H9 (cell line): ENCODE results near the gene JARID2. TPM values are rescaled to one million over a fixed set of nuclear protein-coding genes. Genes with fewer than 3 reads are reported as not detected.

Source experiments
- DNase-seq: peaks from one replicate; pipeline ENCODE4 v3.0.0-alpha.2; 2017
- H2AFZ ChIP-seq: one replicate; pipeline ENCODE4 v1.6.1; 2013; ENCODE audit warnings: mild to moderate bottlenecking, low read length, control low read depth, moderate library complexity
- H2AK5ac ChIP-seq: 2 replicates; pipeline ENCODE4 v1.6.1; 2013; ENCODE audit warnings: low read length, control low read depth, mixed read lengths; ENCODE audit not compliant: insufficient read length
- H2BK120ac ChIP-seq: one replicate; pipeline ENCODE4 v1.6.1; 2013; ENCODE audit warnings: low read depth, mild to moderate bottlenecking, low read length, control low read depth, inconsistent platforms; ENCODE audit not compliant: poor library complexity, severe bottlenecking
- H2BK12ac ChIP-seq: 2 replicates; pipeline ENCODE4 v1.6.1; 2013; ENCODE audit warnings: low read length, control low read depth, mixed read lengths, low read depth; ENCODE audit not compliant: insufficient read length
- H2BK15ac ChIP-seq: 2 replicates; pipeline ENCODE4 v1.6.1; 2013; ENCODE audit warnings: low read depth, low read length, control low read depth
- H2BK20ac ChIP-seq: one replicate; pipeline ENCODE4 v1.6.1; 2013; ENCODE audit warnings: low read depth, mild to moderate bottlenecking, low read length, control low read depth, inconsistent platforms; ENCODE audit not compliant: poor library complexity, severe bottlenecking
- H2BK5ac ChIP-seq: 2 replicates; pipeline ENCODE4 v1.6.1; 2013; ENCODE audit warnings: low read length, control low read depth, mixed read lengths; ENCODE audit not compliant: insufficient read length
- H3K14ac ChIP-seq: 2 replicates; pipeline ENCODE4 v1.6.1; 2013; ENCODE audit warnings: low read length, control low read depth; ENCODE audit not compliant: insufficient read depth
- H3K18ac ChIP-seq: 2 replicates; pipeline ENCODE4 v1.6.1; 2013; ENCODE audit warnings: low read depth, mild to moderate bottlenecking, mixed read lengths, low read length, control low read depth; ENCODE audit not compliant: insufficient read length
- H3K23ac ChIP-seq: 2 replicates; pipeline ENCODE4 v1.6.1; 2013; ENCODE audit warnings: low read length, control low read depth, mixed read lengths, low read depth; ENCODE audit not compliant: insufficient read length
- H3K23me2 ChIP-seq: 2 replicates; pipeline ENCODE4 v1.6.1; 2013; ENCODE audit warnings: low read depth, mild to moderate bottlenecking, mixed read lengths, low read length, control low read depth; ENCODE audit not compliant: insufficient read length, poor library complexity, severe bottlenecking
- H3K27ac ChIP-seq: 2 replicates; pipeline ENCODE4 v1.5.1; 2013; ENCODE audit warnings: low read length, control low read depth, mixed read lengths, low read depth; ENCODE audit not compliant: insufficient read length
- H3K27me3 ChIP-seq: 2 replicates; pipeline ENCODE4 v1.6.1; 2013; ENCODE audit warnings: low read length, control low read depth, inconsistent platforms; ENCODE audit not compliant: insufficient read depth
- H3K4ac ChIP-seq: 2 replicates; pipeline ENCODE4 v1.6.1; 2013; ENCODE audit warnings: low read depth, mild to moderate bottlenecking, control low read depth, inconsistent platforms, low read length, moderate library complexity
- H3K4me1 ChIP-seq: 2 replicates; pipeline ENCODE4 v1.6.1; 2013; ENCODE audit warnings: low read length, control low read depth, inconsistent platforms; ENCODE audit not compliant: insufficient read depth
- H3K4me2 ChIP-seq: 2 replicates; pipeline ENCODE4 v1.6.1; 2013; ENCODE audit warnings: low read length, control low read depth, mixed read lengths; ENCODE audit not compliant: insufficient read length, insufficient read depth
- H3K56ac ChIP-seq: 2 replicates; pipeline ENCODE4 v1.6.1; 2013; ENCODE audit warnings: low read depth, mild to moderate bottlenecking, mixed read lengths, low read length, control low read depth; ENCODE audit not compliant: insufficient read length
- H3K79me1 ChIP-seq: 2 replicates; pipeline ENCODE4 v1.6.1; 2013; ENCODE audit warnings: low read depth, mild to moderate bottlenecking, moderate library complexity, low read length, control low read depth, inconsistent platforms; ENCODE audit not compliant: insufficient read depth, poor library complexity, severe bottlenecking
- H3K79me2 ChIP-seq: 2 replicates; pipeline ENCODE4 v1.6.1; 2013; ENCODE audit warnings: low read length, control low read depth, inconsistent platforms; ENCODE audit not compliant: insufficient read depth
- H3K9ac ChIP-seq: 2 replicates; pipeline ENCODE4 v1.6.1; 2013; ENCODE audit warnings: low read length, control low read depth, mixed read lengths; ENCODE audit not compliant: insufficient read length; ENCODE audit errors: extremely low read depth
- H3K9me3 ChIP-seq: one replicate; pipeline ENCODE4 v1.6.1; 2013; ENCODE audit warnings: low read depth, low read length, inconsistent platforms; ENCODE audit not compliant: control insufficient read depth
- H3T11ph ChIP-seq: one replicate; pipeline ENCODE4 v1.6.1; 2013; ENCODE audit warnings: mild to moderate bottlenecking, low read length, control low read depth, inconsistent platforms
- H4K20me1 ChIP-seq: one replicate; pipeline ENCODE4 v1.6.1; 2013; ENCODE audit not compliant: control insufficient read depth, insufficient read length, insufficient read depth
- H4K5ac ChIP-seq: 2 replicates; pipeline ENCODE4 v1.6.1; 2013; ENCODE audit warnings: low read depth, mild to moderate bottlenecking, mixed read lengths, low read length, control low read depth; ENCODE audit not compliant: insufficient read length
- H4K8ac ChIP-seq: replicated peaks from 2 replicates; pipeline ENCODE4 v1.6.1; 2013; ENCODE audit warnings: low read length, control low read depth, mixed read lengths, low read depth; ENCODE audit not compliant: insufficient read length
- H4K91ac ChIP-seq: 2 replicates; pipeline ENCODE4 v1.6.1; 2013; ENCODE audit warnings: low read depth, mild to moderate bottlenecking, moderate library complexity, mixed read lengths, low read length, control low read depth; ENCODE audit not compliant: insufficient read length
- H3K27ac Mint-ChIP-seq, 3 experiments: 2 replicates in 2 of 3; 3 replicates in 1 of 3; pipeline ENCODE4 v1.8.0; 2020 to 2021; ENCODE audit warnings: mixed read lengths in 3 of 3, mild to moderate bottlenecking in 1 of 3, moderate library complexity in 1 of 3
- H3K27me3 Mint-ChIP-seq: 2 replicates; pipeline ENCODE4 v1.8.0; 2021; ENCODE audit warnings: low read depth, mild to moderate bottlenecking, moderate library complexity, mixed read lengths
- H3K36me3 Mint-ChIP-seq, 3 experiments: 2 replicates in 2 of 3; 3 replicates in 1 of 3; pipeline ENCODE4 v1.8.0; 2020 to 2021; ENCODE audit warnings: low read depth in 3 of 3, mixed read lengths in 3 of 3; ENCODE audit not compliant: insufficient read depth in 1 of 3
- H3K4me1 Mint-ChIP-seq, 2 experiments: 2 replicates each; pipeline ENCODE4 v1.8.0; 2020; ENCODE audit warnings: mixed read lengths in 2 of 2
- H3K4me3 Mint-ChIP-seq, 2 experiments: 2 replicates in 1 of 2; 3 replicates in 1 of 2; pipeline ENCODE4 v1.8.0; 2020 to 2021; ENCODE audit warnings: mild to moderate bottlenecking in 2 of 2, mixed read lengths in 2 of 2, moderate library complexity in 1 of 2
- H3K9me3 Mint-ChIP-seq, 2 experiments: 2 replicates in 1 of 2; 3 replicates in 1 of 2; pipeline ENCODE4 v1.8.0; 2020; ENCODE audit warnings: mild to moderate bottlenecking in 2 of 2, mixed read lengths in 2 of 2, moderate library complexity in 1 of 2
- CTCF ChIP-seq: fragments of 200-600 bp; sonication (generic); conservative IDR thresholded peaks from 3 replicates; pipeline ENCODE4 v1.8.0; 2021; ENCODE audit warnings: antibody characterized with exemption, mild to moderate bottlenecking
- WGBS: extraction: QIAGEN DNeasy Blood & Tissue Kit; methylation state at CpG from one replicate; pipeline ENCODE4 v1.1.7; 2013; ENCODE audit warnings: missing lambda C conversion rate, low lambda C conversion rate, mixed read lengths; ENCODE audit not compliant: insufficient read length; ENCODE audit errors: extremely low coverage; 5-methylcytosine and 5-hydroxymethylcytosine counted together
- total RNA-seq: library from RNA; stranded (reverse); gene quantifications from 2 replicates; pipeline ENCODE4 v1.2.1, GENCODE V29; 2021

JARID2 gene
- total RNA-seq, 1 experiment from 2014 or later: 174 TPM

- no peak overlapping the region for H3K27ac ChIP-seq
- H4K91ac ChIP-seq: no peak overlapping the region
- no peak overlapping the region for H3K4me3 Mint-ChIP-seq
- no peak overlapping the region for H2BK20ac ChIP-seq
- H3K79me1 ChIP-seq: no peaks in the 10 kb centered on the region
- H3K14ac ChIP-seq: no peak overlapping the region
- H2BK120ac ChIP-seq: no peak overlapping the region
- peak overlapping the region in 1 of 3 experiments; percentile 14; a peak in 1 of 7 replicates for H3K27ac Mint-ChIP-seq
- H3K4me1 ChIP-seq: peaks cover 24% of the 10 kb centered on the region
- no peak for TF ChIP-seq CTCF
- H3K9ac ChIP-seq: no peak overlapping the region
- no peaks in the 10 kb centered on the region for H3K23me2 ChIP-seq
- H3K9me3 Mint-ChIP-seq: no peaks in the 10 kb centered on the region
- H3K27me3 ChIP-seq: no peaks in the 10 kb centered on the region
- H2AFZ ChIP-seq: no peak overlapping the region
- H3K4me2 ChIP-seq: no peak overlapping the region
- peaks cover 75 to 83% of the 10 kb centered on the region in 2 experiments for H3K4me1 Mint-ChIP-seq
- no CpG with 5 or more reads among the region's 3 CpGs for WGBS
- H3K23ac ChIP-seq: no peak overlapping the region
- no peak overlapping the region for H2AK5ac ChIP-seq
- no peak overlapping the region for H4K8ac ChIP-seq
- H2BK5ac ChIP-seq: no peak overlapping the region
- no peak overlapping the region for H3T11ph ChIP-seq
- H4K20me1 ChIP-seq: peaks cover 4% of the 10 kb centered on the region
- no peak overlapping the region for H4K5ac ChIP-seq
- no peak overlapping the region for H3K4ac ChIP-seq
- H3K18ac ChIP-seq: no peak overlapping the region
- no peak overlapping the region for H2BK12ac ChIP-seq
- no peak overlapping the region for H2BK15ac ChIP-seq
- peaks cover 0 to 4% (median 2%) of the 10 kb centered on the region in 3 experiments; a peak in 2 of 7 replicates for H3K36me3 Mint-ChIP-seq
- no peaks in the 10 kb centered on the region for H3K9me3 ChIP-seq
- H3K27me3 Mint-ChIP-seq: no peaks in the 10 kb centered on the region
- H3K56ac ChIP-seq: no peak overlapping the region
- no peak for DNase-seq
- peaks cover 95% of the 10 kb centered on the region for H3K79me2 ChIP-seq
Measured at GRCh38 chr6:15309611-15310283, 63.9 kb downstream of the JARID2 start.
